ENCODE data around the gene TMEM273.

Gene TMEM273

GRCh38 chr10:49134327-49134726 is 53.9 kb downstream of the TMEM273 start:
- Histone ChIP-seq H2AFZ (ENCODE audit: low read length) (no peak overlapping the region), H2BK12ac (ENCODE audit: low read length) (no peak overlapping the region), H3K27me3 (ENCODE audit: control insufficient read depth in 3 of 3, insufficient read depth in 3 of 3, low read depth in 1 of 3, low read length in 3 of 3) (peaks cover 0 to 2% (median 0%) of the 10 kb centered on the region in 3 experiments), H2BK15ac (ENCODE audit: low read length) (no peak overlapping the region), H3K9ac (ENCODE audit: low read depth, low read length, poor library complexity) (no peak overlapping the region), H2BK120ac (ENCODE audit: low read depth, low read length) (no peak overlapping the region), H3K79me1 (ENCODE audit: low read depth, low read length) (no peaks in the 10 kb centered on the region), H3K4ac (ENCODE audit: low read length) (no peak overlapping the region), H3K27ac (replicated peaks; ENCODE audit: low read length) (no peak overlapping the region), H3K18ac (ENCODE audit: low read length) (no peak overlapping the region), H4K8ac (ENCODE audit: low read depth, low read length) (no peak overlapping the region), H3K4me2 (ENCODE audit: insufficient read depth, low read length, poor library complexity, severe bottlenecking) (no peak overlapping the region), H3K14ac (ENCODE audit: low read length) (no peak overlapping the region), H3K4me1 (ENCODE audit: control insufficient read depth in 2 of 2, insufficient read depth in 1 of 2, low read depth in 1 of 2, low read length in 2 of 2) (peaks cover 0 to 2% of the 10 kb centered on the region in 2 donors), H3K4me3 (ENCODE audit: low read length in 2 of 2) (no peak overlapping the region), H3K23ac (ENCODE audit: low read depth, low read length, poor library complexity) (no peak overlapping the region), H2AK5ac (ENCODE audit: low read depth, low read length) (no peak overlapping the region), H3K9me3 (replicated peaks in 1 of 2; ENCODE audit: control insufficient read depth in 2 of 2, insufficient read depth in 1 of 2, low read depth in 1 of 2, low read length in 2 of 2) (no peaks in the 10 kb centered on the region), H4K91ac (ENCODE audit: low read depth, low read length, poor library complexity) (no peak overlapping the region), H2BK5ac (ENCODE audit: low read length) (no peak overlapping the region), H3K36me3 (replicated peaks in 1 of 2; ENCODE audit: control insufficient read depth in 2 of 2, insufficient read depth in 2 of 2, low read length in 2 of 2) (no peaks in the 10 kb centered on the region)
- WGBS, 2 donors (ENCODE audit: extremely low coverage in 2 of 2, insufficient read length in 2 of 2, insufficient replicate concordance in 1 of 2), result no CpG with 5 or more reads among the region's 3 CpGs
- no peak for DNase-seq (ENCODE audit: low spot score)

- Histone ChIP-seq H2BK12ac (ENCODE audit: low read length) (no peak within 1 kb of the TSS), H3K9ac (ENCODE audit: low read depth, low read length, poor library complexity) (no peak within 1 kb of the TSS), H4K91ac (ENCODE audit: low read depth, low read length, poor library complexity) (no peak within 1 kb of the TSS), H3K4me2 (ENCODE audit: insufficient read depth, low read length, poor library complexity, severe bottlenecking) (no peak within 1 kb of the TSS), H2BK15ac (ENCODE audit: low read length) (no peak within 1 kb of the TSS), H2AFZ (ENCODE audit: low read length) (no peak within 1 kb of the TSS), H3K27ac (replicated peaks; ENCODE audit: low read length) (no peak within 1 kb of the TSS), H3K4ac (ENCODE audit: low read length) (no peak within 1 kb of the TSS), H2AK5ac (ENCODE audit: low read depth, low read length) (no peak within 1 kb of the TSS), H4K8ac (ENCODE audit: low read depth, low read length) (no peak within 1 kb of the TSS), H2BK120ac (ENCODE audit: low read depth, low read length) (no peak within 1 kb of the TSS), H3K4me1 (ENCODE audit: control insufficient read depth in 2 of 2, insufficient read depth in 1 of 2, low read depth in 1 of 2, low read length in 2 of 2) (peaks cover 0 to 2% of the 10 kb centered on the region in 2 donors), H3K14ac (ENCODE audit: low read length) (no peak within 1 kb of the TSS), H3K4me3 (ENCODE audit: low read length in 2 of 2) (no peak within 1 kb of the TSS), H3K9me3 (replicated peaks in 1 of 2; ENCODE audit: control insufficient read depth in 2 of 2, insufficient read depth in 1 of 2, low read depth in 1 of 2, low read length in 2 of 2) (no peaks in the 10 kb centered on the region), H3K79me1 (ENCODE audit: low read depth, low read length) (no peaks in the 10 kb centered on the region), H3K23ac (ENCODE audit: low read depth, low read length, poor library complexity) (no peak within 1 kb of the TSS), H3K27me3 (ENCODE audit: control insufficient read depth in 3 of 3, insufficient read depth in 3 of 3, low read depth in 1 of 3, low read length in 3 of 3) (peaks cover 0 to 2% (median 0%) of the 10 kb centered on the region in 3 experiments), H3K36me3 (replicated peaks in 1 of 2; ENCODE audit: control insufficient read depth in 2 of 2, insufficient read depth in 2 of 2, low read length in 2 of 2) (no peaks in the 10 kb centered on the region), H2BK5ac (ENCODE audit: low read length) (no peak within 1 kb of the TSS), H3K18ac (ENCODE audit: low read length) (no peak within 1 kb of the TSS)
- WGBS, 2 donors (ENCODE audit: extremely low coverage in 2 of 2, insufficient read length in 2 of 2, insufficient replicate concordance in 1 of 2), result no CpG with 5 or more reads among the region's 5 CpGs
- no peak for DNase-seq (ENCODE audit: low spot score)
Measured at GRCh38 chr10:49133706-49134248, 54.4 kb downstream of the TMEM273 start, which contains the start of gene FAM170B. TSS of gene FAM170B (minus strand) at chr10:49134021. CDS start at chr10:49133918, 103 bp downstream.

DNA sequence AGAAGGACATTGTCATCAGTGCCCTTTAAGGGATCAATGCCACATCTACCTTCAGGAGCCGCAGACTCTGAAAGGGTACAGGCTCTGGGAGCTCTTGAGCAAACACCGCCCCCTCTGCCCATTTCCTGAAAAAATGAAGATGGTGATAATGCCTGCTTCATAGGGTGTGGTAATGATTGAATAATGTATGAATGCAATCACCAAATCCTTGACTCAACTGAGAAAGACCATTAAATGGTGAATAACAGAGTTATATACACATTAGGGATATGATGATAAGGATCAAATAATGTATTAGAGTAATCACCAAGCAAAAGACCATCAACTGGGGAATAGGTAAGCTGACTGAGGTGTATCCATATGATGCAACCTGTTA is 55.8 kb downstream of the TMEM273 start:
- DNase-seq (ENCODE audit: low spot score), result no peak
- no peak overlapping the region for H2BK15ac ChIP-seq (ENCODE audit: low read length)
- H3K23ac ChIP-seq (ENCODE audit: low read depth, low read length, poor library complexity), result no peak overlapping the region
- H2BK12ac ChIP-seq (ENCODE audit: low read length), result no peak overlapping the region
- H3K4me3 ChIP-seq (ENCODE audit: low read length in 2 of 2), result no peak overlapping the region
- no peak overlapping the region for H2BK5ac ChIP-seq (ENCODE audit: low read length)
- no peaks in the 10 kb centered on the region for H3K36me3 ChIP-seq (replicated peaks in 1 of 2; ENCODE audit: control insufficient read depth in 2 of 2, insufficient read depth in 2 of 2, low read length in 2 of 2)
- H3K18ac ChIP-seq (ENCODE audit: low read length), result no peak overlapping the region
- H3K4ac ChIP-seq (ENCODE audit: low read length), result no peak overlapping the region
- H3K4me2 ChIP-seq (ENCODE audit: insufficient read depth, low read length, poor library complexity, severe bottlenecking), result no peak overlapping the region
- H4K91ac ChIP-seq (ENCODE audit: low read depth, low read length, poor library complexity), result no peak overlapping the region
- H3K79me1 ChIP-seq (ENCODE audit: low read depth, low read length), result no peaks in the 10 kb centered on the region
- no CpG with 5 or more reads among the region's 2 CpGs for WGBS, 2 donors (ENCODE audit: extremely low coverage in 2 of 2, insufficient read length in 2 of 2, insufficient replicate concordance in 1 of 2)
- H3K9me3 ChIP-seq (replicated peaks in 1 of 2; ENCODE audit: control insufficient read depth in 2 of 2, insufficient read depth in 1 of 2, low read depth in 1 of 2, low read length in 2 of 2), result no peaks in the 10 kb centered on the region
- no peak overlapping the region for H2BK120ac ChIP-seq (ENCODE audit: low read depth, low read length)
- no peak overlapping the region for H2AK5ac ChIP-seq (ENCODE audit: low read depth, low read length)
- no peak overlapping the region for H3K14ac ChIP-seq (ENCODE audit: low read length)
- no peak overlapping the region for H3K9ac ChIP-seq (ENCODE audit: low read depth, low read length, poor library complexity)
- no peak overlapping the region for H4K8ac ChIP-seq (ENCODE audit: low read depth, low read length)
- H3K4me1 ChIP-seq (ENCODE audit: control insufficient read depth in 2 of 2, insufficient read depth in 1 of 2, low read depth in 1 of 2, low read length in 2 of 2), result peaks cover 0 to 2% of the 10 kb centered on the region in 2 donors
- H2AFZ ChIP-seq (ENCODE audit: low read length), result no peak overlapping the region
- H3K27me3 ChIP-seq (ENCODE audit: control insufficient read depth in 3 of 3, insufficient read depth in 3 of 3, low read depth in 1 of 3, low read length in 3 of 3), result peaks cover 0 to 2% (median 0%) of the 10 kb centered on the region in 3 experiments
- no peak overlapping the region for H3K27ac ChIP-seq (replicated peaks; ENCODE audit: low read length)

GRCh38 chr10:49131507-49132361 is 56.5 kb downstream of the TMEM273 start:
- Histone ChIP-seq H2AFZ (ENCODE audit: low read length) (no peak overlapping the region), H2BK120ac (ENCODE audit: low read depth, low read length) (no peak overlapping the region), H2BK15ac (ENCODE audit: low read length) (no peak overlapping the region), H3K9ac (ENCODE audit: low read depth, low read length, poor library complexity) (no peak overlapping the region), H4K91ac (ENCODE audit: low read depth, low read length, poor library complexity) (no peak overlapping the region), H3K4me1 (ENCODE audit: control insufficient read depth in 2 of 2, insufficient read depth in 1 of 2, low read depth in 1 of 2, low read length in 2 of 2) (peaks cover 0 to 2% of the 10 kb centered on the region in 2 donors), H2BK12ac (ENCODE audit: low read length) (no peak overlapping the region), H2BK5ac (ENCODE audit: low read length) (no peak overlapping the region), H3K4me3 (ENCODE audit: low read length in 2 of 2) (no peak overlapping the region), H3K18ac (ENCODE audit: low read length) (peak overlapping the region; percentile 65), H3K27me3 (ENCODE audit: control insufficient read depth in 3 of 3, insufficient read depth in 3 of 3, low read depth in 1 of 3, low read length in 3 of 3) (peaks cover 0 to 2% (median 0%) of the 10 kb centered on the region in 3 experiments), H3K27ac (replicated peaks; ENCODE audit: low read length) (no peak overlapping the region), H2AK5ac (ENCODE audit: low read depth, low read length) (peak overlapping the region; percentile 12), H3K4ac (ENCODE audit: low read length) (no peak overlapping the region), H3K14ac (ENCODE audit: low read length) (no peak overlapping the region), H3K9me3 (replicated peaks in 1 of 2; ENCODE audit: control insufficient read depth in 2 of 2, insufficient read depth in 1 of 2, low read depth in 1 of 2, low read length in 2 of 2) (no peaks in the 10 kb centered on the region), H3K36me3 (replicated peaks in 1 of 2; ENCODE audit: control insufficient read depth in 2 of 2, insufficient read depth in 2 of 2, low read length in 2 of 2) (no peaks in the 10 kb centered on the region), H3K4me2 (ENCODE audit: insufficient read depth, low read length, poor library complexity, severe bottlenecking) (no peak overlapping the region), H4K8ac (ENCODE audit: low read depth, low read length) (no peak overlapping the region), H3K23ac (ENCODE audit: low read depth, low read length, poor library complexity) (peak overlapping the region; percentile 14), H3K79me1 (ENCODE audit: low read depth, low read length) (no peaks in the 10 kb centered on the region)
- WGBS, 2 donors (ENCODE audit: extremely low coverage in 2 of 2, insufficient read length in 2 of 2, insufficient replicate concordance in 1 of 2), result no CpG with 5 or more reads among the region's 37 CpGs
- no peak for DNase-seq (ENCODE audit: low spot score)

All from neuronal stem cell (in vitro differentiated cells).